NT2/D1 (cell line): ENCODE data around the gene CRNKL1.

Experiments used
- DNase-seq: peaks from one replicate; pipeline ENCODE4 v3.0.0-alpha.2; 2011; ENCODE audit warnings: low read depth, low spot score
- H3K27me3 ChIP-seq: 2 replicates; pipeline ENCODE4 v1.6.0; 2011; ENCODE audit warnings: mild to moderate bottlenecking; ENCODE audit not compliant: insufficient read length, insufficient read depth
- H3K36me3 ChIP-seq: 2 replicates; pipeline ENCODE4 v1.6.1; 2011; ENCODE audit warnings: mild to moderate bottlenecking, low read length, mixed read lengths; ENCODE audit not compliant: insufficient read depth, insufficient read length
- H3K4me1 ChIP-seq: 2 replicates; pipeline ENCODE4 v1.5.1; 2011; ENCODE audit not compliant: insufficient read depth, insufficient read length
- H3K4me3 ChIP-seq: 2 replicates; pipeline ENCODE4 v1.5.1; 2011; ENCODE audit warnings: low read depth; ENCODE audit not compliant: insufficient read length
- H3K9ac ChIP-seq: 2 replicates; pipeline ENCODE4 v1.6.0; 2011; ENCODE audit warnings: low read depth; ENCODE audit not compliant: insufficient read length
- H3K9me3 ChIP-seq: 2 replicates; pipeline ENCODE4 v1.5.1; 2011; ENCODE audit warnings: mild to moderate bottlenecking, low read length; ENCODE audit not compliant: insufficient read depth
- SUZ12 ChIP-seq: IDR thresholded peaks from 2 replicates; pipeline ENCODE4 v1.6.1; 2011; ENCODE audit not compliant: insufficient read length, insufficient read depth; ENCODE audit errors: extremely low read depth
- YY1 ChIP-seq: IDR thresholded peaks from 2 replicates; pipeline ENCODE4 v1.6.1; 2011; ENCODE audit not compliant: insufficient read length, insufficient read depth
- ZNF274 ChIP-seq: IDR thresholded peaks from 2 replicates; pipeline ENCODE4 v1.6.1; 2011; ENCODE audit warnings: mild to moderate bottlenecking, low read depth, low read length

Gene CRNKL1

DNA sequence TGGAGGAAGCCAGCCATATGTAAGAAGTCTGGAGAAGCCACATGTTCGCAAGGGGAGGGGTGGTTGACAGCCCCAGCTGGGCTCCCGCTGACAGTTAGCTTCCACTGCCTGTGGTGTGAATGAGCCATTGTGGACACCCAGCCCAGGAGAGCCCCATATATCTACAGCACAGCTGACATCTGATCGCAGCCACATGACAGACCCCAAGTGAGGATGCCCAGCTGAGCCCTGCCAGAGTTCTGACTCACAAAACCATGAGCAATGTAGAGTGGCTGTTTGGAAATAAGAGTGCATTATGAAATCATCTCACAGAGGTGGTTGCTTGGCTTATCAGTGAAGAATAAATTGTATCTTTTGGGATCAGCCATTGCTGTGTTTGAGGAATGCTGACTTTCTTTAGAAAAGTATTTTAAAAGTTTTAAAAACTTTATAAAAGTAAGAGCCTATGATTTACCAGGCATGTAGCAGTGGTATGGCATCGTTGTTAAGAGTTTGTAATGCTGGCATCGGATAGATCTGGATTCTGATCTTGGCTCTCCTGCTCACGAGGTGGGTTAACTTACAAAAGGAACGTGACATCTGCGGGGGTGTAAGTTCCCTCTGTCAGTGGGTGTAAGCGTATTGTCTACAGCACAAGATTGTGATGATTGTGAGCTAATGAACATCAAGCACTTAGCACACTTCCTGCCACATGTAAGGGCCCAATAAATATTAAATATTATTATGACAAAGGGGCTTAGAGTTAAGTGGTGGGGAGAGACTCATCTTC lies 24.2 kb upstream of the CRNKL1 start:
- Histone ChIP-seq H3K27me3 (no peaks in the 10 kb centered on the region), H3K4me1 (no peaks in the 10 kb centered on the region), H3K4me3 (no peak overlapping the region), H3K9me3 (no peaks in the 10 kb centered on the region), H3K36me3 (no peaks in the 10 kb centered on the region), H3K9ac (no peak overlapping the region)
- DNase-seq: no peak
- TF ChIP-seq SUZ12 (no peak), ZNF274 (no peak), YY1 (no peak)

DNA sequence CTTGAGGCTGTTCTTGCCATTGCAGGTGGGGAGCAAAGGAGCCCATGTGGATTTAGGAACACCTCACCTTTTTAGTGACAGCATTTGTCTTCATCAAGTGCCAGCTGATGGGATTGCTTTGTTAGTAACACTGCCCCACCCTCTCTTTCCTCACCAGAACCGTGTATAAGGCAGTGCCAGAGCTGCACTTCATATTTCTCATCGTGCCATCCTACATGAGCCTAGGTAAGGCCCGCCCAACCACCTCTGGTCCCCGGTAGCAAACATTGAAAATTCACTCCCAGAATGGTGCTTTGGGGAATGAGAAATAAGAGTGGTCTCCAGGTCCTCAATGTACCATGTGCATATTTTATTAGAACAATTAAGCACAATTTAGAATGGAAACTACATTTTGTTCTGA lies 22.8 kb upstream of the CRNKL1 start:
- Histone ChIP-seq H3K4me1 (no peaks in the 10 kb centered on the region), H3K4me3 (no peak overlapping the region), H3K9ac (no peak overlapping the region), H3K36me3 (no peaks in the 10 kb centered on the region), H3K27me3 (no peaks in the 10 kb centered on the region), H3K9me3 (no peaks in the 10 kb centered on the region)
- TF ChIP-seq YY1 (no peak), ZNF274 (no peak), SUZ12 (no peak)
- DNase-seq: no peak

DNA sequence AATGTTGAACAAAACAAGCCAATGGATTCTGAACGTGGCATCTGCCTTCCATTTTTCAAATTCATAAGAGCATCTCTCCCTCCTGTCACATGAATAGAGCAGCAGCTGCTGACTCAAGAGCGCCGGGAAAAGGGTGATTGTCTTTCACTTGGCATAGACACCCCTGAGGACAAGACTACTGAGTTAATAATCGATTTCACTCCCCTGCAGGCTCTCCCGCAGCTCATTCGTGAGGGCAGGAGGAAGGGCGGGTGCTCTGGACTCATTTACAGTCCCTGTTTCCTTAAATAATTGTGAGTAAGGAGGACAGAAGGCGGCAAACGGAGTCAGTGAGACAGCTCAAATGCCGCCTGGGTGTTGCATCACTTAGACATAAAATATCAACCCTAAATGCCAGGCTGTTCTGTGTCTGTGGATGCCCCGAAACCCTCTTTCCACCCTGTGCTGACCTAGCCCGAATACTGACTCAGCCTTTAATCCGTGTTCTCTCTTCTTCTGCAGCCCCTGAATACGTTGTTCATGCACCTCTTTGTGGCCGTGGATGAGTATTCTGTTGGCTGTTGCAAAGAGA lies 21.6 kb upstream of the CRNKL1 start:
- TF ChIP-seq ZNF274 (no peak), SUZ12 (no peak), YY1 (no peak)
- H3K4me3 ChIP-seq: no peak overlapping the region
- H3K9ac ChIP-seq: no peak overlapping the region
- no peaks in the 10 kb centered on the region for H3K36me3 ChIP-seq
- H3K9me3 ChIP-seq: no peaks in the 10 kb centered on the region
- no peaks in the 10 kb centered on the region for H3K4me1 ChIP-seq
- DNase-seq: no peak
- no peaks in the 10 kb centered on the region for H3K27me3 ChIP-seq

DNA sequence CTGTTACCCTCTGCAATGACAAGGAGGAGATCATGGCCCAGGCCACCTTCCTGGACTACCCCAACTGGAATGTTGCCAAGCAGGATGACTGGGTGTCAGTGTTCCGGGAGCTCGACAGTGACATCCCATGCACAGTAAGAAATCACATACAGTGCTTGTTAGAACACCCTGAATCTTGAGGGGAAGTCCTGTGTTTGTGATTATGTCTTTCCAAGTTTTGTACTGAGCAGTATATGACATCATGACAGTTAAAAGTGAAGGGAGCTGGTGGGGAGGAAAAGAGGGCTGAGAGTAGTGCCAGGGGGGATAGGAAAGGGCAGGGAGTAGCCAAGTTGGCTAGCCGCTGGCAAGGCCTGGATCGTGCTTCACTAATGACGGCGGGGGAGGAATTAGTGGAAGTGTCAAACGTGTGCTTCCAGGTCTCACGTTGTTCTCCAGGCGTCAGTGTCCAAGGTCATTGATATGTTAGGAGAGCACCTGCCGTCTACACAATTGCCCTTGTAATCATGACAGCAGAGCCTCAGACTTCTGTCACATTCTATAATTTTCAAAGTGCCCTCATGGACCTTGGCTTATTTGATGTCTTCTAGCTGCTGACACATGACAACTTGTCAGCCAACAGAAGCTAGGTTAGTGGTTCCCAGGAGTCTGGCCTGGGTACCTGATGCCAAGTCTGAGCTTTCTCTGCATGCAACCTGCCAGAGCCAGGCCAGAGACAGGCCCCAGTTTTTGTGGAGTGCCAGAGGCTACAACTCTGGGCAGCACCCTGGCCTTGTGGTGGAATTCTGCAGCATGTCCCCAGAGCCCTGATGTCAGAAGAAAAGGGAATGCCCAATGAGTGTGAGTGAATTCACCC lies 18.8 kb upstream of the CRNKL1 start:
- TF ChIP-seq ZNF274 (no peak), SUZ12 (no peak), YY1 (no peak)
- no peaks in the 10 kb centered on the region for H3K4me1 ChIP-seq
- H3K27me3 ChIP-seq: no peaks in the 10 kb centered on the region
- H3K9ac ChIP-seq: no peak overlapping the region
- no peaks in the 10 kb centered on the region for H3K9me3 ChIP-seq
- no peaks in the 10 kb centered on the region for H3K36me3 ChIP-seq
- DNase-seq: no peak
- H3K4me3 ChIP-seq: no peak overlapping the region

DNA sequence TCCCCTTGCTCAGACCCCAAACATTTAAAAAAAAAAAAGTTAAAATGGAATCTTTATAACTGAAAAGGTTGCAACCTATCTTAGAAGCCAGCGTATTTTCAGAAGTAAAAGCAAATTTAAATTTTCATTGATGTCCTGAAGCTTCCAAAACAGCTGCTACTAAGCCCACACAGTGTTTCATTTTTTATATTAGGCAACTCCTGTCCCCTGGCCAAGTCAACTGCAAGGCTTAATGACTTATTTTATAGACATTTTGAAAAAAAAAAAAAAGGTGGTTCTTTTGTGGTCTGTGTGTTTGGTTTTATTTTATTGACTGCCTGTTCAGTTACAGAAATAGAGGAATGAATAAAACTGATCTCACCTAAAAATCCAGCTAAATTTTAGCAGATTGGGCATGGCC lies 13.1 kb upstream of the CRNKL1 start:
- no peak for TF ChIP-seq SUZ12
- no peak for TF ChIP-seq YY1
- TF ChIP-seq ZNF274: no peak
- Histone ChIP-seq H3K36me3 (no peaks in the 10 kb centered on the region), H3K9me3 (no peaks in the 10 kb centered on the region), H3K9ac (no peak overlapping the region), H3K4me1 (no peaks in the 10 kb centered on the region), H3K4me3 (no peak overlapping the region), H3K27me3 (no peaks in the 10 kb centered on the region)
- no peak for DNase-seq

DNA sequence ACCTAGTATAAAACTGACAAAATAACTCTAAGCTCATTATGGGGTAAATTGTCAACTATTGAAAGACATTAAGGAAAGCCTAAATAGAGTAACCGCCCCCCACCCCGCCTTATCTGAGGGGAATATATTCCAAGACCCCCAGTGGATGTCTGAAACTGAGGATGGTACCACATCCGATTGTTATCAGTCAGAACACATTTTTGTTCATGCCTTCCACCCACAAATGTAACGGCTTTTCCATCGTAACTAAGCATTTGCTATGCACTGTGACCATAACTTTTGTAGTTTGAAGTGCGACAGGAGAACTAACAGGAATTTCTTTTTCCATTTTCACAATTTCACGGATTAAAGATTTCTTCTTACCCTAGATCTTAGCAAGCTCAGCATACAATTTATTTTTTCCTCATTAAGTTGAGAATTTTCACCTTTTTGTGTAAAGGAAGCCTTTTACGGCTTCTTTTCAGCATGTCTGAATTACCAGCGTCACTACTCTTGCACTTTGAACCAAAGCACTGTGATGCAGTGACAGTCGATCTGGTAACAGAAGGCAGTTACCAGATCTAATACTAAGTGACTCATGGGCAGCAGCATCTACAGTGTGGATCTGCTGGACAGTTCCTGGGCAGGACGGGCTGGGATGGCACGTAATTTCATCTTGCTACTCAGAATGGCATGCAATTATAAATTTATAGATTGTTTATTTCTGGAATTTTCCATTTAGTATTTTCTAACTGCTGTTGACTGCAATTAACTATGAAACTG lies 11.9 kb upstream of the CRNKL1 start:
- TF ChIP-seq ZNF274: no peak
- no peak for TF ChIP-seq YY1
- TF ChIP-seq SUZ12: no peak
- Histone ChIP-seq H3K27me3 (no peaks in the 10 kb centered on the region), H3K4me3 (no peak overlapping the region), H3K4me1 (no peaks in the 10 kb centered on the region), H3K36me3 (no peaks in the 10 kb centered on the region), H3K9me3 (no peaks in the 10 kb centered on the region), H3K9ac (no peak overlapping the region)
- no peak for DNase-seq
